HL-60/S4 treated with phorbol 12-myristate 13-acetate at 8.2 ng/mL for 4 days and 3 days (cell line): Measurements from ENCODE around the gene TFG.
"Not testable (repeated sequence)": the region's sequence is repeated elsewhere in the genome, so short reads cannot be mapped to it uniquely, and the experiment has no call there.

ENCODE experiments used
- in situ Hi-C: fragments of 300-500 bp; cut with MboI; formaldehyde crosslinking; loops from 2 replicates; pipeline ENCODE4 v1.15.0; 2022; ENCODE audit warnings: low sequenced_read_pairs

The TFG gene

GRCh38 chr3:100708989-100709841 lies at the start of gene TFG:
TFG (plus strand) TSS chr3:100709494; CDS start chr3:100713686, 4,192 bp downstream.
- in situ Hi-C loops, result no loop called here

GRCh38 chr3:100661294-100661693 lies 48.0 kb upstream of the TFG start:
- in situ Hi-C loops, result not testable (repeated sequence)

GRCh38 chr3:100662113-100662823 lies 47.0 kb upstream of the TFG start:
- in situ Hi-C loops, result no loop called here

GRCh38 chr3:100665230-100665629 lies 44.1 kb upstream of the TFG start:
- in situ Hi-C loops, result no loop called here

- in situ Hi-C loops, result not testable (repeated sequence)
Observed at GRCh38 chr3:100666699-100667098, 42.6 kb upstream of the TFG start.

GRCh38 chr3:100667316-100667715 lies 42.0 kb upstream of the TFG start:
- in situ Hi-C loops, result not testable (repeated sequence)

- in situ Hi-C loops, result not testable (repeated sequence)
Observed at GRCh38 chr3:100670995-100671394, 38.3 kb upstream of the TFG start.

- in situ Hi-C loops, result no loop called here
Observed at GRCh38 chr3:100681496-100681895, 27.8 kb upstream of the TFG start.

GRCh38 chr3:100682056-100682853 lies 27.0 kb upstream of the TFG start:
- in situ Hi-C loops, result no loop called here

- in situ Hi-C loops, result no loop called here
Observed at GRCh38 chr3:100682854-100683760, 26.2 kb upstream of the TFG start.

- in situ Hi-C loops, result no loop called here
Observed at GRCh38 chr3:100693225-100693624, 16.1 kb upstream of the TFG start.

- in situ Hi-C loops, result no loop called here
Observed at GRCh38 chr3:100695696-100696095, 13.6 kb upstream of the TFG start.

- in situ Hi-C loops, result no loop called here
Observed at GRCh38 chr3:100696161-100696560, 13.1 kb upstream of the TFG start.

- in situ Hi-C loops, result no loop called here
Observed at GRCh38 chr3:100697172-100697571, 12.1 kb upstream of the TFG start.

GRCh38 chr3:100697723-100698285 lies 11.5 kb upstream of the TFG start:
- in situ Hi-C loops, result no loop called here

- in situ Hi-C loops, result no loop called here
Observed at GRCh38 chr3:100698736-100699135, 10.6 kb upstream of the TFG start.

- in situ Hi-C loops, result no loop called here
Observed at GRCh38 chr3:100700708-100701107, 8.6 kb upstream of the TFG start.

- in situ Hi-C loops, result no loop called here
Observed at GRCh38 chr3:100702082-100702979, 7.0 kb upstream of the TFG start.

- in situ Hi-C loops, result no loop called here
Observed at GRCh38 chr3:100702980-100703345, 6.3 kb upstream of the TFG start.
